Upper lobe of left lung (tissue), 4 donors: ENCODE data around the gene STK11.

Source experiments
- EP300 ChIP-seq, 4 donors: sonication (generic); formaldehyde crosslinking; IDR thresholded peaks; one replicate each; pipeline ENCODE4 v1.5.1; 2017; ENCODE audit warnings: antibody characterized with exemption in 4 of 4, control low read depth in 2 of 4
- POLR2A ChIP-seq, 4 donors: fragments of 450-650 bp; IDR thresholded peaks; one replicate each; pipeline ENCODE4 v1.5.1; 2016 to 2017; ENCODE audit warnings: antibody characterized with exemption in 4 of 4, mild to moderate bottlenecking in 2 of 4
- POLR2AphosphoS5 ChIP-seq, 2 donors: sonication (generic); formaldehyde crosslinking; IDR thresholded peaks; one replicate each; pipeline ENCODE4 v1.5.1; 2017; ENCODE audit warnings: antibody characterized with exemption in 2 of 2
- TF ChIP-seq, protein P1 (sequence below), 6 experiments: fragments of 450-650 bp in 4 of 6; fragments of 200-600 bp in 2 of 6; sonication (generic) in 2 of 6; IDR thresholded peaks; one replicate each; pipeline ENCODE4 v1.5.1; 2016 to 2019; ENCODE audit warnings: antibody characterized with exemption in 6 of 6

DNA sequence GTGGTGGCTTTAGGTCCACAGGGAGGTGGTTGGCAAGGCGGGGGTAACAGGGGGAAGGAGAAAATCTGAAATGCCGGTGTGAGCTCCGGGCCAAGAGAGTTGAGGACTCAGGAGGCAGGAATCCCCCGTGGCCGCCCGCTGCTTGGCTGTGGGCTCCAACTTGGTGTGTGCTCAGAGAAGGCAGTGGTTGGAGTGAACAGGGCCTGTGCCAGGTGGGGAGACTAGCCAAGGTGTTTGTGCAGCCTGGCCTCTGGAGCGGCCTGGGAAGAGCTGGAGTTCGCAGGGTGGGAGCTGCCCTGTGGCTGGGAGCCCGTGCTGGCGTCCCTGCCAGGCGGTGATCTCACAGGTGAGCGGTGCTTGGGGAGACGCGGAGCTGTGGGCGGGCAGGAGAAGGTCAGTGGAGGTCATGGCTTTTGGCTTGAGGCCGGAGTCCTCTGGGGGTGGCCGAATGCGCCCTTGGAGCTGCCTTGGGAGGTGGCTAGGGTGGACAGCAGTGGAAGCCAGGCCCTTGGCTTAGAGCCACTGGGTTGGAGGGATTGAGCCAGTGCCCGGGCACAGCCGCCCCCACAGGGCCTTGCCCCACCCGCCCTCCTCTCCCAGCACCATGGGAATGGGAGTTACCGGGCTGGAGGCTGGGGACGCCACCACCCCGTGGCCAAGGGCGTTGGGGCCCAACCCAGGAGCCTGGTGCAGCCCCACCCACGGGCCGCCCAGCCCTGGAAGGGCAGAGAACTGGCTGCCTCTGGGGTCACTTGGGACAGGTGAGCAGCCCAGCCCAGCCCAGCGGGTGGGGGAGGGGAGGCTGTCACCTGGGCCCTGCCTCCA lies 56.4 kb downstream of the STK11 start:
- peak in 1 of 4 donors; percentile 8 for TF ChIP-seq EP300 (IDR thresholded peaks at IDR 0.05)
- TF ChIP-seq, protein P1, sequence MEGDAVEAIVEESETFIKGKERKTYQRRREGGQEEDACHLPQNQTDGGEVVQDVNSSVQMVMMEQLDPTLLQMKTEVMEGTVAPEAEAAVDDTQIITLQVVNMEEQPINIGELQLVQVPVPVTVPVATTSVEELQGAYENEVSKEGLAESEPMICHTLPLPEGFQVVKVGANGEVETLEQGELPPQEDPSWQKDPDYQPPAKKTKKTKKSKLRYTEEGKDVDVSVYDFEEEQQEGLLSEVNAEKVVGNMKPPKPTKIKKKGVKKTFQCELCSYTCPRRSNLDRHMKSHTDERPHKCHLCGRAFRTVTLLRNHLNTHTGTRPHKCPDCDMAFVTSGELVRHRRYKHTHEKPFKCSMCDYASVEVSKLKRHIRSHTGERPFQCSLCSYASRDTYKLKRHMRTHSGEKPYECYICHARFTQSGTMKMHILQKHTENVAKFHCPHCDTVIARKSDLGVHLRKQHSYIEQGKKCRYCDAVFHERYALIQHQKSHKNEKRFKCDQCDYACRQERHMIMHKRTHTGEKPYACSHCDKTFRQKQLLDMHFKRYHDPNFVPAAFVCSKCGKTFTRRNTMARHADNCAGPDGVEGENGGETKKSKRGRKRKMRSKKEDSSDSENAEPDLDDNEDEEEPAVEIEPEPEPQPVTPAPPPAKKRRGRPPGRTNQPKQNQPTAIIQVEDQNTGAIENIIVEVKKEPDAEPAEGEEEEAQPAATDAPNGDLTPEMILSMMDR (IDR thresholded peaks at IDR 0.05), result no peak
- peak in 2 of 4 donors; percentile 39 to 73 for TF ChIP-seq POLR2A (IDR thresholded peaks at IDR 0.05)
- TF ChIP-seq POLR2AphosphoS5 (IDR thresholded peaks at IDR 0.05), result peak; percentile 43 to 48
